D721Med (cell line): ENCODE results near the gene PFKP.

Source experiments
- DNase-seq: peaks from one replicate; pipeline ENCODE4 v3.0.0; 2011; ENCODE audit warnings: low spot score; ENCODE audit not compliant: insufficient read length
- FAIRE-seq: peaks from 2 replicates; lab custom pipeline; 2011; peaks lifted over from hg19 to GRCh38; lab: Jason Lieb, UNC
- TF ChIP-seq, protein P1 (sequence below): IDR thresholded peaks from 2 replicates; pipeline ENCODE4 v1.5.1; 2012; ENCODE audit warnings: mild to moderate bottlenecking, control low read depth; ENCODE audit not compliant: insufficient read depth; ENCODE audit errors: missing control alignments

PFKP gene

DNA sequence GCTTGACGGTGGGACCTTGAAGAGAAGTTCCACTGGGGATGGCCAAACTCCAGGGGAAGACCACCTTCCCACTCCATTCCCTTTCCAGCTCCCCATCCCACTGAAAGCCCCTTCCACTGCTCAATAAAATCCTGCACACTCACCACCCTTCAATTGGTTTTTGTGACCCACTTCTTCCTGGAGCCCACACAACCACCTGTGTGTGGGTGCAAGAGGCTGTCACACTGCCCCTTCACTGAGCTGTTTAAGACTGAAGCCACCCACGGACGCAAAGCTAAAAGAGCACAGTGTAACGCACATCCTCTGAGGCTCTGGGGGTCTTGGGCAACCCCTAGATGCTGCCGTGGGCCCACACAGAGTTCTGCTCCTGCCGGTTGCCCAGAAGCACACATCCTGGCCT, 118.0 kb downstream of the PFKP start:
- DNase-seq = no peak
- TF ChIP-seq, protein P1, sequence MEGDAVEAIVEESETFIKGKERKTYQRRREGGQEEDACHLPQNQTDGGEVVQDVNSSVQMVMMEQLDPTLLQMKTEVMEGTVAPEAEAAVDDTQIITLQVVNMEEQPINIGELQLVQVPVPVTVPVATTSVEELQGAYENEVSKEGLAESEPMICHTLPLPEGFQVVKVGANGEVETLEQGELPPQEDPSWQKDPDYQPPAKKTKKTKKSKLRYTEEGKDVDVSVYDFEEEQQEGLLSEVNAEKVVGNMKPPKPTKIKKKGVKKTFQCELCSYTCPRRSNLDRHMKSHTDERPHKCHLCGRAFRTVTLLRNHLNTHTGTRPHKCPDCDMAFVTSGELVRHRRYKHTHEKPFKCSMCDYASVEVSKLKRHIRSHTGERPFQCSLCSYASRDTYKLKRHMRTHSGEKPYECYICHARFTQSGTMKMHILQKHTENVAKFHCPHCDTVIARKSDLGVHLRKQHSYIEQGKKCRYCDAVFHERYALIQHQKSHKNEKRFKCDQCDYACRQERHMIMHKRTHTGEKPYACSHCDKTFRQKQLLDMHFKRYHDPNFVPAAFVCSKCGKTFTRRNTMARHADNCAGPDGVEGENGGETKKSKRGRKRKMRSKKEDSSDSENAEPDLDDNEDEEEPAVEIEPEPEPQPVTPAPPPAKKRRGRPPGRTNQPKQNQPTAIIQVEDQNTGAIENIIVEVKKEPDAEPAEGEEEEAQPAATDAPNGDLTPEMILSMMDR = no peak
- FAIRE-seq = no peak

DNA sequence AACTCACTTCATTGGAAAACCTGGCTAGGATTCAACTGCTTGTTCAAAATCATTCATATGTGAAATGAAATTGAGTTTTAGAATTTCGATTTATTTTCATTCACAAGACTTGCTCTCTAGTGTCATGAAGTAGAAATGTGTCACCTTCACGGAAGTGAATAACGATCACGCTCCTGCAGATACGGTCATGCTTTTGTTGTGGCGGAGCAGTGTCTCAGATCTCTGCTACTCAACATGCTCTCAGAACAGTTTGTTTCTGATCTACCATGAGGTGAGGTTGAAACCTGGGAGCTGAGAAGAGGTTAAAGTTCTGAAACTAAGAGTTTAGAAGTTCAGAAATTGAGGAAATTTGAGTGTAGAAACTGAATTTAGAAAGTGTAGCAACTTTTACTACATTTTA, 119.0 kb downstream of the PFKP start:
- no peak for FAIRE-seq
- TF ChIP-seq, protein P1 = no peak
- DNase-seq = no peak
